GM21529 (cell line): ENCODE results near the gene CDNF.

ENCODE experiments used
- ATAC-seq: cut with Tn5 transposase; IDR thresholded peaks from one replicate; pipeline ENCODE4 v1.9.1; 2021; ENCODE audit not compliant: unreplicated experiment

The CDNF gene

GRCh38 chr10:14801723-14802122, 36.1 kb downstream of the CDNF start:
- no peak for ATAC-seq

DNA sequence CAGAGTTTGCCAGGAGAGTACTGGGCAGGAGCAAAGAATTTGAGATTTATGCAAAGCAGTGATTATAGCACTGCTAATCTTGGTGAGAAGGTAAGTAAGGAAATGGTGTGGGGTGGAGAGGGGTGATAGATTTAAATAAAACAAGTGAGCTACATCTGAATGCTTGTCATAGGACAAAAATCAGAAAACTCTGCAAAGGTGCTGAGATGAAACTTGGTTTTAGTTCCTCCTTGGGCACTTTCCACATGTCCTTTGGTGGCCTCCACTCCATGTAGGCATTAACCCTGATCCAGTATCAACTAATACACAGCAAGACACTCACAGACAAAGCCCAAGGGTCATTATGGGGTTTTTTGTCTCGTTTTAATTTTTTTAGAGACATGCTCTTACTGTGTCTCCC, 37.4 kb downstream of the CDNF start:
- no peak for ATAC-seq

DNA sequence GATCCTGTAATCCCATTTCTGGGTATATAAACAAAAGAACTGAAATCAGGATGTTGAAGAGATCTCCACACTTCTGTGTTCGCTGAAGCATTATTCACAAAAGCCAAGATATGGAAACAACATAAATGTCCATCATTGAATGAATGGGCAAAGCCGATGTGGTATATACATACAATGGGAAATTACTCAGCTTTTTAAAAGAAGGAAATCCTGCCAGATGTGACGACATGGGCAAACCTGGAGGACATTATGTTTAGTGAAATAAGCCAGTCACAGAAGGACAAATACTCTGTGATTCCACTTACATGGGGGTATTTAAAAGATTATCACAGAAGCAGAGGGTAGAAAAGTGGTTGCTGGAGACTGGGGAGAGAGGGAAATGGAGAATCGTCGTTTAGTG, 39.2 kb downstream of the CDNF start:
- no peak for ATAC-seq

GRCh38 chr10:14787938-14788337, 49.9 kb downstream of the CDNF start:
- no peak for ATAC-seq

DNA sequence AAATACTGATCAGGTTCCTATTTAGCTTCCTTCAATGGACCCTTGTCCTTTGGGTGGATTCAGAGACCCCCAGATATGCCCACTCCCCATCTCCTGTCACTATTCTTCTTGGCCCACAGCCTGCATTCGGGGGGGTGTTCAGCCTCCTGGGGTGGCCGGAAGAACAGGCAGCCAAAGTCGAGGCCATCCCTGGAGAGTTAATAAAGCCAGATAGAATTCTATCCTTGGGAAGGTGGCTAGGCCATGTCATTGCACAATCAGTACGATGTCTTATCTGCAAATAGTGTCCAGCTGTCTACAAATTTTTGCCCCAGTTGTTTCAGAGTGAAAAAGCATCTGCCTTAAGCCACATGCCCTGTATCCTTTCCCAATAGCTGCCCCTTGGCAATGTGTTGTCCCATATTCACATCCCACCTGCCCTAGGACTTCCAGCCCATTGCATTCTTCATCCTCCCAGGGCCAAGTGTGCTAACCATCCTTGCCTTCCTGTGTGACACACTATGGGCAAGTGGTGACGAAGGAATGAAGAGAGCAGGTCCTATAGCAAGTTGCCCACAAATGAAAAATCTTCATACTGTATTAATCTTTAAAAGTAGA, 53.3 kb downstream of the CDNF start:
- no peak for ATAC-seq

DNA sequence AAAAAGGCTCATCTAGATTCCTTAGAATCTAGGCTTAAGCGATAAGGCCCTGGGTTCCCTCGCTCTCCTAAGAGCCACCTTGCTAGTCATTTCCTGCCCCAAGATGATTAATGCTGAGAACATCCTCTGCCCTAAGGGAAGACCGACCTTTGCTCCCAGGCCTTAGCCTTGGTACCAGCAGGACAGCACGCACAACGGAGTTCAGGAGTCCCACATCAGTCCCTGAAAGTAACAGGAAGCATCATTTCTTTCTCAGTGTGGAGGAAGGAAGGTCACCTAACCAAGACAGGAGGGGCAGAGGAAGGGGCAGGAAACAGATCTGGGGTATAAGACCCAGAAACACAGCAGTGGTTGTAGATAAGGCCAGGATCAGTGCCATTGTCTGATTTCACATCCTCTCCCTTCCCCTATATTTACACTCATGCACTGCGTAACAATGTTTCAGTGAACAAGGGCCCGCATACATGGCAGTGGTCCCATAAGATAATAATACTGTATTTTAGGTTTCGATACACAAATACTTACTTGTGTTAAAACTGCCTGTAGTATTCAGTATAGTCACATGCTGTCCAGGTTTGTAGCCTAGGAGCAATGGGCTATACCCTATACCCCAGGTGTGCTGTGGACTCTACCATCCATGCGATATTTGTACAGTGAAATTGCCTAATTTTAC, 55.0 kb downstream of the CDNF start:
- ATAC-seq, result no peak

GRCh38 chr10:14781763-14782162, 56.1 kb downstream of the CDNF start:
- no peak for ATAC-seq

- no peak for ATAC-seq
Observed at GRCh38 chr10:14779001-14779651, 58.7 kb downstream of the CDNF start.

DNA sequence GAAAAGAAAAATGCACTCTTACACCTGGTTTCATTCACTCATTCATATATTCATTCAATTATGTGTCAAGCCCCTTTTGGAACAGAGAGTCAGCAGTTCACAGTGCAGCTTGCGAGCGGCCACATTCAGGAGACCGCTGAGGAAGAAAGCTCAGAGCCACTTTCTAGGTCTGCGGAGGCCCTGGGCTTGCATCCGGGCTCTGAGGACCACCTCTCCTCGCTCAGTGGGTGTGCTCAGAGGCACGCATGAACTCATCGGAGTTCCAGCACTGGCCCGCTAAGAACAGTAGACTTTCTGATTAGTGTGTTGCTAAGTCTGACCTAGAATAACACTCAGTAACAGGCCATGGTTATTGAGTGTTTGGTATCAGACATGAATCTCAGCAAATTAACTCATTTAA, 61.3 kb downstream of the CDNF start:
- ATAC-seq, result no peak

- ATAC-seq, result no peak
Observed at GRCh38 chr10:14775656-14776055, 62.2 kb downstream of the CDNF start.

DNA sequence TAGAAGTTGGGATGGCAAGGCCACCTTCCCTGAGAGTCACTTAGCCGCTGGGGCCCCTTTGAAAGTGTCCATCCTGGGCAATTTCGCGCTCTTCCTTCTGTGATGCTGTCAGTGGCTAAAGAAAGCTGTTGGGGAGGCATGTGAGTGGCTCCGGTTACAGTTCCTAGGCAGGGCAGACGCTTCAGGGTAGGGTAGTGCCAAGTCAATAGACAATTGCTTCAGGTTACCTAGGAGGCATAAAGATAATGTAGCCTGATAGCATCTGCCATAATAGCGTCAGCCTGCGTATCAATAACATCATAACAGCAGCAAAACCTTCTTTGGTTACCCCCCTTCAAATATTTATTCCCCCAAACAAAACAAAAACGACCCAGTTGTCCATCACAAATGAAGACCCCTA, 63.0 kb downstream of the CDNF start, which contains the start of gene FAM107B:
FAM107B (minus strand) TSS at position 101 of the 400 bp plus-strand sequence. CDS start 234 bp downstream, outside the sequence.
- no peak for ATAC-seq

DNA sequence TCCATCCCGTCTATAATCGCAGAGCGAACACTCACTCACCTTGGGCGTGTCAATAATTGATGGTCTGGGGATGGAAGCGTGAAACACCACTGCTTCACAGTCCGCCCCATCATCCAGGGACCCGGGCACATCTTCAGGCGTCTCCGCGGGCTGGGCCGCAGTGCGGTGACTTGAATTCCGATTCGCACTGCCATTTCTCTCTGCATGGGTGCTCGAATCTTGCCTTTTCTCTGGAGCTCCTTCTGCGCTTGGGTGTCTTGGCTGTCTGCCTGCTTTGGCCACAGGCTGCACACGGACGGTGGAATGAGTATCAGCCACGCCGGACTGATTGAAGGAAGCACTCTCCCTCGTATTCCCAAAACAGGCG, 63.6 kb downstream of the CDNF start:
- ATAC-seq, result no peak

DNA sequence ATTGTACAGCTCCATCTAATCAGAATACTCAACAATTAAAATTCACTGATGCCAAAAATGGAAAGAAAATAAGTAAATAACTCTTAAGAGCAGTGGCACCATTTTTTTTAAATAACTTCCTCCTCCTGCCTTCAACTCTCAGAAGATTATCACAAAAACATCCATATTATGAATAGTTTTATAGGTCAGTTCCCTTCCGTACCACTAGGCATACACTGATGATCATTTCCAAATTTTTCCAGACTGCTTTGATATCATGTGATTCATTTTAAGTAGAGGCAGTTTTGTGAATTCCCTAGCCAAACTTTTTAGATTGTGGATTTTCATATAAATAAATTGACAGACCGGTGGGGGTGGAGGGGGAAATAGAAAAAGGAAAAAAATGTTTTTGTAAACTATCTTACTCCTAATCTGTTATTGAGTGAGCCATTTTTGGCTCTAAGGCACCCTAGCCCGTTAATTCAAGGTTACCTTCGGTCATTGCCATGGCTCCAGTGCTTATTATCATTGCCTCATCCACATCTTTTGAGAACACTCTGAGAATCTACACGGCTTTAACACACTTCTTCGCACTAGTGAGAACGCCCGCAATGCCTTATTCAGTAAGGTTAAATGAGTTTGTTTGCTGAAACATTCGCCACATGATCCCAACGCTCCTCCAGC, 64.2 kb downstream of the CDNF start:
- ATAC-seq, result no peak

DNA sequence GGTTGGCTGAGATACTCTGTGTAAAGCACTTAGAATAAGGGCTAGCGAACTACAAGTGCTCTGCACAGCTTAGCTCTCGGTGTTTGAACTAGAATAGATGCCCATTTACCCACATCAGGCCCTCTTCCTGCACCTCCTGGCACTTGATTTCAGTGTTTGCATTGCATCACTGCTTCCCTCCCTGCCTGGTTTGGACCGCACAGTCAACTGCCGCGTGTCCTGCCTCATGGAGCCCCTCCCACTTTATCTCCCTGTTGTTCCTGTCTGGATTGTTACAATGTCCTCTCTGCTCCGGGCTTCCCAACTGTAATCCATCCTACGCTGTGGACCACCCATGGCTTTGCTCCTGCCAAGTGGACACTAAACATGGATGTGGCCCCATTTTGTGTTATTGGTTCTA, 65.4 kb downstream of the CDNF start:
- no peak for ATAC-seq

DNA sequence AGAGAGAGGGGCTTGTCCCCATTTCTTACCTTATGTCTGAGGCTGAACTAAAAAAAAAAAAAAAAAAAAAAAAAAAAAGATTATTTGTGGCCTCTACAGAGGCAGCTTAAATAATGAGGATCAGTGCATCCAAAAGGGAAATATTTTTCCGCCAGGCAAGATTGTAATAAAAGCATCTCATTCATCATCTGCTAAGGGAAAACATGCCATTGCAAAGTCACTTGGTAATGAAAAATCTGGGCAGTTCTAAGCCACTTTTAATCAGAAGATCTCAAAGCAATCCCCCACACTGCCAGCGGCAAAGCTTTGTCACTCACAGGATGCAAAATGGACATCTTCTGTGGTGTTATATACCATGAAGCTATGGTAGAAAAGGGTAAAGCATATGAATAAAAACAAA, 66.9 kb downstream of the CDNF start:
- no peak for ATAC-seq
